Thyroid gland (tissue), 4 donors: Measurements from ENCODE around the gene ZNF750. TPM values are rescaled to one million over a fixed set of nuclear protein-coding genes. Genes with fewer than 3 reads are reported as not detected.

Experiments used
- DNase-seq, 2 donors: peaks; one replicate each; pipeline ENCODE4 v3.0.0-alpha.2; 2019
- H3K27ac ChIP-seq, 3 donors: fragments of 200-600 bp; sonication (generic); 1 replicate in 2 of 3; 2 replicates in 1 of 3; pipeline ENCODE4 v1.5.1; 2016 to 2019; ENCODE audit warnings: mild to moderate bottlenecking in 1 of 3, moderate library complexity in 1 of 3
- H3K27me3 ChIP-seq: fragments of 200-600 bp; sonication (generic); one replicate; pipeline ENCODE4 v1.5.1; 2019
- H3K36me3 ChIP-seq, 2 donors: fragments of 200-600 bp; sonication (generic); one replicate each; pipeline ENCODE4 v1.5.1; 2016 to 2019
- H3K4me1 ChIP-seq, 2 donors: fragments of 200-600 bp; sonication (generic); one replicate each; pipeline ENCODE4 v1.5.1; 2017 to 2019
- H3K4me3 ChIP-seq, 3 donors: fragments of 200-600 bp; sonication (generic); replicated peaks in 1 of 3; 1 replicate in 2 of 3; 2 replicates in 1 of 3; pipeline ENCODE4 v1.5.1; 2016; ENCODE audit warnings: mild to moderate bottlenecking in 1 of 3
- H3K9me3 ChIP-seq: fragments of 200-600 bp; sonication (generic); one replicate; pipeline ENCODE4 v1.5.1; 2017
- POLR2A ChIP-seq, 2 donors: fragments of 450-650 bp; IDR thresholded peaks; one replicate each; pipeline ENCODE4 v1.6.1; 2017; ENCODE audit warnings: antibody characterized with exemption in 2 of 2, mild to moderate bottlenecking in 2 of 2, moderate library complexity in 1 of 2
- WGBS, 2 donors: methylation state at CpG; one replicate each; pipeline ENCODE4 v1.1.5; 2017; 5-methylcytosine and 5-hydroxymethylcytosine counted together
- intact Hi-C: fragments of 100-400 bp; cut with DNase I; formaldehyde crosslinking; loops from one replicate; pipeline ENCODE4 v1.15.1; 2023
- total RNA-seq, 4 donors: library from RNA; depleted of rRNA; stranded (reverse); fragments of >200 nt; gene quantifications; one replicate each; pipeline ENCODE4 v1.2.3, GENCODE V29; 2016
- TF ChIP-seq, protein P1 (sequence below), 6 experiments: fragments of 200-600 bp in 3 of 6; fragments of 450-650 bp in 3 of 6; sonication (generic) in 3 of 6; IDR thresholded peaks; one replicate each; pipeline ENCODE4 v1.5.1; 2016 to 2019; ENCODE audit warnings: antibody characterized with exemption in 6 of 6, mild to moderate bottlenecking in 2 of 6, inconsistent platforms in 1 of 6, moderate library complexity in 1 of 6

ZNF750 gene
- total RNA-seq, 4 donors from 2014 or later: 3.0 to 6.0 (median 4.5) TPM

GRCh38 chr17:82876149-82876548, 36.3 kb upstream of the ZNF750 start:
- Histone ChIP-seq H3K27ac (peak overlapping the region; percentile 85 to 88 (median 86)), H3K36me3 (no peaks in the 10 kb centered on the region), H3K4me3 (no peak overlapping the region), H3K4me1 (peaks cover 36 to 74% of the 10 kb centered on the region in 2 donors), H3K27me3 (no peaks in the 10 kb centered on the region), H3K9me3 (no peaks in the 10 kb centered on the region)
- intact Hi-C loops: no loop called here
- TF ChIP-seq, protein P1, sequence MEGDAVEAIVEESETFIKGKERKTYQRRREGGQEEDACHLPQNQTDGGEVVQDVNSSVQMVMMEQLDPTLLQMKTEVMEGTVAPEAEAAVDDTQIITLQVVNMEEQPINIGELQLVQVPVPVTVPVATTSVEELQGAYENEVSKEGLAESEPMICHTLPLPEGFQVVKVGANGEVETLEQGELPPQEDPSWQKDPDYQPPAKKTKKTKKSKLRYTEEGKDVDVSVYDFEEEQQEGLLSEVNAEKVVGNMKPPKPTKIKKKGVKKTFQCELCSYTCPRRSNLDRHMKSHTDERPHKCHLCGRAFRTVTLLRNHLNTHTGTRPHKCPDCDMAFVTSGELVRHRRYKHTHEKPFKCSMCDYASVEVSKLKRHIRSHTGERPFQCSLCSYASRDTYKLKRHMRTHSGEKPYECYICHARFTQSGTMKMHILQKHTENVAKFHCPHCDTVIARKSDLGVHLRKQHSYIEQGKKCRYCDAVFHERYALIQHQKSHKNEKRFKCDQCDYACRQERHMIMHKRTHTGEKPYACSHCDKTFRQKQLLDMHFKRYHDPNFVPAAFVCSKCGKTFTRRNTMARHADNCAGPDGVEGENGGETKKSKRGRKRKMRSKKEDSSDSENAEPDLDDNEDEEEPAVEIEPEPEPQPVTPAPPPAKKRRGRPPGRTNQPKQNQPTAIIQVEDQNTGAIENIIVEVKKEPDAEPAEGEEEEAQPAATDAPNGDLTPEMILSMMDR (IDR thresholded peaks at IDR 0.05): no peak
- no peak for TF ChIP-seq POLR2A (IDR thresholded peaks at IDR 0.05)
- peak in 1 of 2 donors; percentile 40 for DNase-seq
- WGBS, 2 donors: 73% methylated on average over 18 of the region's 18 CpGs

- Histone ChIP-seq H3K27ac (peak overlapping the region; percentile 85 to 88 (median 86)), H3K4me1 (peaks cover 37 to 74% of the 10 kb centered on the region in 2 donors), H3K4me3 (no peak overlapping the region), H3K36me3 (peaks cover 0 to 3% of the 10 kb centered on the region in 2 donors), H3K9me3 (no peaks in the 10 kb centered on the region), H3K27me3 (no peaks in the 10 kb centered on the region)
- intact Hi-C loops: no loop called here
- TF ChIP-seq, protein P1 (IDR thresholded peaks at IDR 0.05): no peak
- TF ChIP-seq POLR2A (IDR thresholded peaks at IDR 0.05): peak; percentile 36 to 52
- 53 to 57% methylated on average over 19 of the region's 19 CpGs for WGBS, 2 donors
- DNase-seq: peak; percentile 64 to 69
These were observed 35.6 kb upstream of the ZNF750 start for GRCh38 chr17:82875407-82875856.

- H3K9me3 ChIP-seq: no peaks in the 10 kb centered on the region
- intact Hi-C loops: no loop called here
- no peak overlapping the region for H3K4me3 ChIP-seq
- peaks cover 0 to 4% of the 10 kb centered on the region in 2 donors for H3K36me3 ChIP-seq
- TF ChIP-seq, protein P1 (IDR thresholded peaks at IDR 0.05): no peak
- no peak for TF ChIP-seq POLR2A (IDR thresholded peaks at IDR 0.05)
- H3K27me3 ChIP-seq: no peaks in the 10 kb centered on the region
- 89 to 93% methylated on average over 24 to 29 of the region's 34 CpGs for WGBS, 2 donors
- peak overlapping the region; percentile 85 to 88 (median 86) for H3K27ac ChIP-seq
- DNase-seq: peak in 1 of 2 donors; percentile 40
- peaks cover 39 to 77% of the 10 kb centered on the region in 2 donors for H3K4me1 ChIP-seq
These were observed 34.4 kb upstream of the ZNF750 start for GRCh38 chr17:82874011-82874835.

GRCh38 chr17:82873521-82873920, 33.7 kb upstream of the ZNF750 start:
- no peak overlapping the region for H3K4me3 ChIP-seq
- peak overlapping the region in 1 of 3 donors; percentile 17 for H3K27ac ChIP-seq
- intact Hi-C loops: no loop called here
- no peak for DNase-seq
- no peaks in the 10 kb centered on the region for H3K9me3 ChIP-seq
- no peak for TF ChIP-seq POLR2A (IDR thresholded peaks at IDR 0.05)
- peaks cover 36 to 70% of the 10 kb centered on the region in 2 donors for H3K4me1 ChIP-seq
- WGBS, 2 donors: 96% methylated on average over 14 to 18 of the region's 19 CpGs
- H3K36me3 ChIP-seq: peaks cover 0 to 4% of the 10 kb centered on the region in 2 donors
- H3K27me3 ChIP-seq: no peaks in the 10 kb centered on the region

DNA sequence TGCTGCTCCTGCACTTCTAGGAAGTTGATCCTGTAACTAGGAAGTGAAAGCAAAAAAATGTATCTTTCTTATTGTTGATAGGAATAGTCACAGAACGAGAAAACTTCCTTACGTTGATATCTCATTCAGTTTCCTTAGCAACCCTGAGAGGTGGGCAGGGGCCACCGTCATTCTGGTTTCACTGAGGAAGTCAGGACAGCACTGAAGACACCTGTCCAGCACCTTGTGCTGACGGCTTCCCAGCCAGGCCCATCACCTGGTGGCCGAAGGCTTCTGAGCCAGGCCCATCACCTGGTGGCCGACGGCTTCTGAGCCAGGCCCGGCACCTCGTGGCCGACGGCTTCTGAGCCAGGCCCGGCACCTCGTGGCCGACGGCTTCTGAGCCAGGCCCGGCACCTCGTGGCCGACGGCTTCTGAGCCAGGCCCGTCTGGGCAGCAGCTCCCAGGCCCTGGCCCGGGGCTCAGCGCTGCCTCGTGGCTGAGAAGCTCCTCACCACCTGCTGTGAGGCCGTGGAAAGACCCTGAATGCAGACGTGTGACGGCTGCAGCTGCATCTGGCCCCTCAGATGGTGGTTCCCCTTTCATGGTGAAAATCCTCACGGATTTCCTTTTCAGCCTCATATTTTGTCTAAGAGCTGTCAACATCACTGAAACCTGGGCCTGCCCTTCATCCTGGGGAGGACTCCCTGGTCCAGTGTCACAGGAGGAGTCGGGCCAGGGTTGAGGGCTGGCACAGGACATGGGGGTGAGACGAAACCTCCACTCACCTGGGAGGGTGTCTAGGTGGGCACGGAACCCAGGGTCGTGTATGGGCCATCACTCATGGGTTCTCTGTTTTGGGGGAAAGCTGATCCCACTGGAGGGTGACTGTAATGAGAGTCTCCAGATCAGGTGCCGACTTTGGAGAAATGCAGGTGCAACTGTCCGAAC, 33.0 kb upstream of the ZNF750 start:
- intact Hi-C loops: no loop called here
- 86 to 93% methylated on average over 19 to 29 of the region's 33 CpGs for WGBS, 2 donors
- DNase-seq: no peak

More for the DNA sequence above, 33.0 kb upstream of the ZNF750 start:
- Histone ChIP-seq H3K27me3 (no peaks in the 10 kb centered on the region), H3K36me3 (peaks cover 0 to 4% of the 10 kb centered on the region in 2 donors), H3K4me3 (no peak overlapping the region), H3K4me1 (peaks cover 31 to 66% of the 10 kb centered on the region in 2 donors), H3K9me3 (no peaks in the 10 kb centered on the region), H3K27ac (no peak overlapping the region)
- no peak for TF ChIP-seq POLR2A (IDR thresholded peaks at IDR 0.05)
- TF ChIP-seq, protein P1 (IDR thresholded peaks at IDR 0.05): no peak
